ENCODE measurements around the gene ERCC3. TPM values are rescaled to one million over a fixed set of nuclear protein-coding genes. Genes with fewer than 3 reads are reported as not detected.

The ERCC3 gene
- total RNA-seq, 1 experiment from 2014 or later = 34.9 TPM

- TF ChIP-seq CTCF (IDR thresholded peaks at IDR 0.05; ENCODE audit: unreplicated experiment) = no peak
- intact Hi-C loops (cut with micrococcal nuclease) = loop anchor here (5.0 kb wide), 1 partner anchor 124 kb away; no protein-coding TSS in a partner anchor
- H3K9me3 Mint-ChIP-seq (ENCODE audit: unreplicated experiment) = peaks cover 8% of the 10 kb centered on the region
- no peaks in the 10 kb centered on the region for H3K4me1 Mint-ChIP-seq (ENCODE audit: insufficient read depth, unreplicated experiment)
- no peak overlapping the region for H3K27ac Mint-ChIP-seq (ENCODE audit: low read depth, unreplicated experiment)
- no peaks in the 10 kb centered on the region for H3K27me3 Mint-ChIP-seq (ENCODE audit: insufficient read depth, unreplicated experiment)
- ChIA-PET POLR2A (no interaction called here), CTCF (interaction anchor here (0.9 kb wide), 1 partner anchor 9 kb away, joined by 4 read pairs; no protein-coding TSS in a partner anchor)
- H3K36me3 Mint-ChIP-seq (ENCODE audit: insufficient read depth, unreplicated experiment) = peaks cover 77% of the 10 kb centered on the region
- H3K4me3 Mint-ChIP-seq (ENCODE audit: unreplicated experiment) = no peak overlapping the region
- BruUV-seq (replicated peaks) = no TSS peak
- DNase-seq (ENCODE audit: unreplicated experiment) = no peak
These were observed 27.4 kb upstream of the ERCC3 start for GRCh38 chr2:127321303-127321702.

GRCh38 chr2:127320586-127321275, 26.8 kb upstream of the ERCC3 start:
- no peak overlapping the region for H3K27ac Mint-ChIP-seq (ENCODE audit: low read depth, unreplicated experiment)
- H3K4me3 Mint-ChIP-seq (ENCODE audit: unreplicated experiment) = no peak overlapping the region
- intact Hi-C loops (cut with micrococcal nuclease) = loop anchor here (5.0 kb wide), 1 partner anchor 123 kb away; no protein-coding TSS in a partner anchor
- peaks cover 77% of the 10 kb centered on the region for H3K36me3 Mint-ChIP-seq (ENCODE audit: insufficient read depth, unreplicated experiment)
- BruUV-seq (replicated peaks) = no TSS peak
- no peak for TF ChIP-seq CTCF (IDR thresholded peaks at IDR 0.05; ENCODE audit: unreplicated experiment)
- ChIA-PET CTCF (interaction anchor here (0.9 to 1.1 kb wide), 2 partner anchors 9 to 95 kb away, joined by 4 read pairs; no protein-coding TSS in a partner anchor), POLR2A (no interaction called here)
- H3K4me1 Mint-ChIP-seq (ENCODE audit: insufficient read depth, unreplicated experiment) = no peaks in the 10 kb centered on the region
- no peaks in the 10 kb centered on the region for H3K27me3 Mint-ChIP-seq (ENCODE audit: insufficient read depth, unreplicated experiment)
- DNase-seq (ENCODE audit: unreplicated experiment) = no peak
- peaks cover 8% of the 10 kb centered on the region for H3K9me3 Mint-ChIP-seq (ENCODE audit: unreplicated experiment)

GRCh38 chr2:127320067-127320466, 26.1 kb upstream of the ERCC3 start:
- BruUV-seq (replicated peaks) = no TSS peak
- intact Hi-C loops (cut with micrococcal nuclease) = loop anchor here (5.0 kb wide), 1 partner anchor 123 kb away; no protein-coding TSS in a partner anchor
- peaks cover 78% of the 10 kb centered on the region for H3K36me3 Mint-ChIP-seq (ENCODE audit: insufficient read depth, unreplicated experiment)

More at GRCh38 chr2:127320067-127320466, 26.1 kb upstream of the ERCC3 start:
- no peak for TF ChIP-seq CTCF (IDR thresholded peaks at IDR 0.05; ENCODE audit: unreplicated experiment)
- no peak overlapping the region for H3K4me3 Mint-ChIP-seq (ENCODE audit: unreplicated experiment)
- DNase-seq (ENCODE audit: unreplicated experiment) = no peak
- no peaks in the 10 kb centered on the region for H3K27me3 Mint-ChIP-seq (ENCODE audit: insufficient read depth, unreplicated experiment)
- no peak overlapping the region for H3K27ac Mint-ChIP-seq (ENCODE audit: low read depth, unreplicated experiment)
- peaks cover 8% of the 10 kb centered on the region for H3K9me3 Mint-ChIP-seq (ENCODE audit: unreplicated experiment)
- CTCF ChIA-PET = interaction anchor here (0.6 to 2.1 kb wide), 5 partner anchors 21 to 239 kb away, joined by 3 to 7 read pairs (median 4); no protein-coding TSS in a partner anchor
- POLR2A ChIA-PET = no interaction called here
- no peaks in the 10 kb centered on the region for H3K4me1 Mint-ChIP-seq (ENCODE audit: insufficient read depth, unreplicated experiment)

Data from MCF 10A (cell line).